Jurkat, Clone E6-1 (cell line): ENCODE results near the gene MCTP1.

Source experiments
- DNase-seq: peaks from one replicate; pipeline ENCODE4 v3.0.0-alpha.2; 2011; ENCODE audit warnings: low read depth, low spot score
- H3K4me3 ChIP-seq: 2 replicates; pipeline ENCODE4 v1.5.1; 2011; ENCODE audit warnings: mild to moderate bottlenecking, low read length, control low read depth, moderate library complexity

MCTP1 gene

DNA sequence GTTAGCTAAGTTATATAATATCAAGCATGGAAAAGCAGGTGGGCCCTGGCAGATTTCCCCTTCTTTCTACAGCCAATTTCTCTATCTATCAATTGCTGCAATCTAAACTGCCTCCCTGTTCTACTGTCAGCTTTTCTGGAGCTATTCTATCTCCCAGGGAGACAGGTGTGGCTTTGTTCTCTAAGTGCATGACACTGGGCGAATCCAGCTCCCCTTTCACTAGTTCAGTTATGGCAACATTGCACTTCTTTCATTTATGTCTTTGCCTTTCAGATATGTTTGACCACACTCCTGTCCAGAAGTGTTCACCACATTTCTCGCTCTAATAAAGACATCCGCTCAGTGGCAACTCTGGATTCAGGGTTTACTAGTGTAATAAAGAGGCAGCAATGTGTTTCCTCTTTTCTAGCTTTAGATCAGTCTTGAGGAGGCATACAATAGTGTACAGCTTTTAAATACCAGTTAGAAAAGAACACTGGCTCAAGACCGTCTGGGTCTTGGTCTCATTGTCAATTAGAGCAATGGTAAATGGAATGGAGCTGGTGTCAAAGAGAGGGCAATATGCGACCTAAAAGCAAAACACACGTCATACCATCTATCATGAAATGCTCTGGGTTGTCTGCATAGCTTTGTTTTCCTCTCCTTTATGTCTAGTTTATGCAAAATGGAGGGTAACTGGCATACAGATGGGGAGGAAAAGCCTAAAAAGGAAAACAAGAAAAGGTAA is 469.4 kb downstream of the MCTP1 start:
- DNase-seq, result no peak

DNA sequence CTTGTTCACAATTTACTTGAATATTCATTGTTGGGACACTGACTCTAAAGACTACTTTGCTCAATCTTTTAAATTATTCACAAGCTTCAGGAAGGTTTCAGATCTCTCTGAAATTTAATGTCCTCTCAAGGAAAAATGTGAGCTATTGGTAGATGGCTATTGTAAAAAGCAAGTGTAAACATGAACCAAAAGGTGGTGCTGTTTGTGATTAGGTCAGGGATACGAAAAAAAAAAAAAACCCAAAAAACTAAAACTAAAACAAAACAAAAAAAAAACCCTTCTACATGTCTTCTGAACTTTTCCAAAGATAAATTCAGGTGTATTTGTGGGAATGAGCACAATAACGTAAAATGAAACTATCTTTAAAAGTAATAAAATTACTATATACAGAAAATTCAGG is 472.7 kb downstream of the MCTP1 start:
- DNase-seq, result no peak
- no peak overlapping the region for H3K4me3 ChIP-seq

More for the DNA sequence above, 469.4 kb downstream of the MCTP1 start:
- no peak overlapping the region for H3K4me3 ChIP-seq

DNA sequence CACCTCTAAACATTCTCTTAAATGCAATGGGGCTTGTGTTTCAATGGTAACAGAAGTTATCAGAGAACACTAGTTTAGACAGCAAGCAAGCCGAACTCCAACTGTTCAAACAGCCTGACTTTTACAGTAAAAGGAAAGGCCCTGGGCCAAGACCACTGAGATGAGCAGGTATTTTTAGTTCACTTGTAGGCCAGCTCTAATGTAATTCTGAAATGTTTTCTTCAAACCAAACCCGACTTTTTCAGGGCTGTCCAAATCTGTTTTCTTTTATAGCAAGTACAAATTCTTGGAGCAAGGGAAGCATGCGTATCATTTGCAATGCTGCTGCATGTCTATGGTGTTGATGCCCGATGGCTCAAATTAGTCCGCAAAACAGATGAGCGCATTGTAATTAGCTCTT is 473.6 kb downstream of the MCTP1 start:
- no peak for DNase-seq
- H3K4me3 ChIP-seq, result no peak overlapping the region

DNA sequence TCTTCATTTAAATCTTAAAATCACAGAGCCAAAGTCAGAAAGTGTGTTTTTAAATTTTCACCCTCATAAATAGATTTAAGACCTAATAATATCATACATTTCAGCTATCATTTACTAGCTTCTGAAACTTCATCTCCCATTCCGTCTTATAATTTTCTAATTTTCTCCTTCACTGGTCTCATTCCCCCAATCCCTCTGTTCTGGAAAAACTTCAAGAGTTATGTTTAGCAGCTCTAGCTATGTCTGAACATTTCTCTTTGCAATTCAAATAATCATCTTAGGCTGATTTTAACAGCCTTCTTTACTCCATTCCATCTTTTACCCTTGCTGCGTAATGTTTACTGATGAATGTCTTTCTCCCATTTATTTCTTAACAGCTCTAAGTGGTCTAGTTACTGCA is 474.0 kb downstream of the MCTP1 start:
- H3K4me3 ChIP-seq, result no peak overlapping the region

DNA sequence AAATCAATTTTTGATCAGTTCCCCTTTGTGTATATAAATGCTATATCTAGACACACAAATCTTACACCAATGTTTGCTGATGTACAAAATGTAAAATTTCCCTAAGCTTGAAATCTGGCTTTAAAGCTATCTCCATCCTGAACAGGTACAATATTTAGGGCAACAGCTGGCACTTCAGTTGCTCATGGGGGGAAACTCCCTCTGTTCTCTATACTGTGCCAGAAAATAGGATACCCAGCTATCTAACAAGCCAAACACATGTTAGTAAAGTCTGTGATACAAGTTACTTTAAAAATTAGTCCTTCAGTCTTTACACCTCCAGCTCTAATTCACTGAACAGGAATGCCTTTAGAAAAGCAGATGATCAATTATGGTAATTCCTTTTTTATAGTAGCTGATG is 474.6 kb downstream of the MCTP1 start:
- DNase-seq, result no peak
- no peak overlapping the region for H3K4me3 ChIP-seq

More for the DNA sequence above, 474.0 kb downstream of the MCTP1 start:
- no peak for DNase-seq

DNA sequence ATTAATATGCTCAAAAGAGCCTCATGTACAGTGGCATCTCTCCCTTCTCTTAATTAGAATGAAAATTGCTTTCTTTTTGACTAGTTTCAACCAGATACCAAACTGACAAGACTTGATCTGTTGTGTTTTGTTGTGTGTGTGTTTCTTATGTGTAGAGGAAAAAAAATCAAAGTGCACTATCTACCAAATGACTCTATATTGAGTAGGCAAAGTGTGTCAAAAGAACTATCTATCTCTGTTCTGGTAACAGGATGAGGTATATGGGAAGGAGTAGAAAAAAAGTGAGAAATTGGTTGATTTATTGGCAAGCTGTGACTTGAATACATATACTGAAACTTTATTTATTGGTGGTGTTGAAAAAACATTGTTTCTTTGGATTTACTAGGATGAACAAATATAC is 476.4 kb downstream of the MCTP1 start:
- no peak overlapping the region for H3K4me3 ChIP-seq

DNA sequence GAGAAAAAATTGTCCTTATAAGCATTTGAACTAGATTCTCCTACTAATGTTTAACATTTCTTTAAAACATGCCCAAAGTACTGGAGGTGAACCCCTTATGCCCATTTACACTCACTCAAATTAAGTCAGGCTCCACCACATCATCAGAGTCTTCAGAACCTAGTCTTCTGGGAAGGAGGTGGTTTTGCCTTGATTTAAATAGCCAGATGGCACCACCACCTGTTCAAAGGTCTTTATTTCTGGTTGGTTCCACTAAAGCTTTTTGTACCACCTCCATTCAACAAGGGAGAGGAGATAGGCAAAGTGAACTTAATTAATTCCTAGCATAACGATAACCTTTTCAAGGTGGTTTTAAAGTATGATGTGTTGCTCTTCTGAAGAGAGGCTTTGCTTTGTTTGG is 476.9 kb downstream of the MCTP1 start:
- DNase-seq, result no peak
- no peak overlapping the region for H3K4me3 ChIP-seq

More for the DNA sequence above, 476.4 kb downstream of the MCTP1 start:
- no peak for DNase-seq

DNA sequence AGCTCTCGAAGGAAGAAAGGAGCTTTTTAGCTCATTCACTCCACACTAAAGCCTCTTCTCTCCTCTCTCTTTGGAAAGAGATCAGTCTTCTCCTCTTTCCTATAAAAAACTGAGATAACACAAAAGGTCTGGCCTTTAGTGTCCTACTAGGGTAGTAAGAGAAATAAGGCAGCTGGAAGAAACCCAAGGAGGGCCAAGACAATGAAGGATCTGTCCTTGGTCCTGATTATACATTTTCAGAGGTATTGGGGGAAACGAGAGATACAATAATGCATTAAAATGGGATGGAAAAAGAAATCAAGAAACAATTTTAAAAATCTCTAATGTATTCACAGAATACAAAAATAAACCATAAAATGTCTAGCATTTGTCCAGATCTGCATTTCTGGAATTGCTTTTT is 482.4 kb downstream of the MCTP1 start:
- H3K4me3 ChIP-seq, result no peak overlapping the region
- DNase-seq, result no peak

DNA sequence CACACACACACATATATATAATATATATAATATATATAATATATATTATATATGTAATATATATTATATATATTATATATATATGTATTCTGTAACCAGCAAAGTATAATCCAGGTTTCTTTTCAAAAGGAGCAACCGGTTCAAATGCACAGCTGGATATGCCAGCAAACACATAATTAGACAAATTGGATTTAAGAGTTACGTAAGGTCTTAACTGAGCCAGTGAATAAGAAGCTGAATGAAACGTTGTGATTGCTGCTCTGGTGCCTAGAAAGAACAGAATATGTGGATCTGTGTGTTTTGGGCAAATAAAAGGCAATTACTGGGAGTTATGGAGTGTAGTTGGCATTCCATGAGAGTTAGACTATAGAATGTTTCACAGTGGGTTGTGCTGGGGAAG is 488.3 kb downstream of the MCTP1 start:
- no peak overlapping the region for H3K4me3 ChIP-seq
- DNase-seq, result no peak

DNA sequence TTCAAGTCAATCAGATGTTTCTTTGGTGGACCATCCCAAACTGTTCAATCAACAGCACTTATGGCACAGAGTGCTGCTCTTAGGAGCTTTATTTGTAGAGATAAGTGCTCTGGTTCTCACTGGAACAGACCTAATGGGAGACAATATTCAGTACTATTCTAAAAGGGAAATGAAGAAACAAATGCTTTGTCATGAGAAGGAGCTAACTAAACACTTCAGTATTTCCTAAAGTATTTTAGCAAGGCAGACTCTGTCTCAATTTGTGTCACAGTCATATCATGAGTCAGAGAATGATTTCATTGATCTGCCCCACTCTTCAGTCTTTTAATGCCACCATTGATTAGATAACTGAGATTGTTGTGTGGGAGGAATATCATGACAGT is 491.1 kb downstream of the MCTP1 start:
- DNase-seq, result no peak
- H3K4me3 ChIP-seq, result peak overlapping the region; percentile 10; the same call in 1 of the 2 replicates

DNA sequence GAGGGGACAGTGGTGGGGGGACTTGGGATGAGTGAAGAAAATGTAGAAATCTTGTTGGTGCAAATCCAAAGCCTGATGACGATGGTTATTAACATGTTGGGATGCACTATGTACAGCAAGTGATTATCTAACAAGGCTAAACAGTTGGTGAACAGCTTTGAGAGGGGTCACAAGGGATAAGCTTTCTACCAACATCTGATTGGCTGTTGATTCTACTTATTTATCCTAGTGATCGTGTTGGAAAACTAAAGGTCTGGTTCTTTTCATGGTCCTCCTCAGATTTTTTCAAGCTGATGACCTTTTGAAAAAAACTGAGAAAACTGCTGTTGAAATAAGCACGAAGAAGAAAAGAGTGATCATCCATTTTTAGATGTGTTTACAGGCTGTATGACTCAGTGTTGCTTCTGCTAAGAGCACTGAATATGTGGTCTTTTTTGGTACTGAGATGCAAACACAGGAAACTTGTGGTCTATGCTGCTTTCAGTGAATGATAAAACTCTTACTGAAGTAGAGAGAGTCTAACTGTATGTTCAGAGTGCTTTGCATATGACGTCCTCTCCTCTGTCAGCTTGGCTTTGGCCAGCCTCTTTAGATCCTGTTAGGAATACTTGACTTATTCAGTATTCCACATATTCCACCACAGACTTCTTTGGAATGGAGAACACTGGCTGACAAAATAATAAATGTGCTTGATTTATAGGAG is 491.6 kb downstream of the MCTP1 start:
- DNase-seq, result peak; percentile 94
- H3K4me3 ChIP-seq, result peak overlapping the region; percentile 24

DNA sequence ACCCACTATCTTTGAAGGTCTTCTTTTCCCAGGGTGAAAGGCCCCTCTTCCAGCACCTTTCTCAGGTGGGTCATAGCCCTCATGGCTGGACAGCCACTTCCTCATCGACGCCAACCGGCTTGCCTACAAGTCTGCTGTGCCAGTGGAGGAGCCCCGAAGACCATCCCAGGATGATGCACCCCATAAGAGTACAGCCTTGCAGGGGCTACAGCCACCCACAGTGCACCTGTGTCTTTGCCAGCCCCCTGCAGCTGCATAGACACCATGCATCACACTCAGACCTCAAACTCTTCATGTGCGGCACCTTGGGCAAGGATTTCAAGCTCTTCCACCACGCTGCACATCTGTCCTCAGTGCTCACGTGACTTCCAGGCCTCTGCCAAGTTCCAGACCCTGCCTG is 493.1 kb downstream of the MCTP1 start:
- H3K4me3 ChIP-seq, result no peak overlapping the region
- DNase-seq, result peak; percentile 19

DNA sequence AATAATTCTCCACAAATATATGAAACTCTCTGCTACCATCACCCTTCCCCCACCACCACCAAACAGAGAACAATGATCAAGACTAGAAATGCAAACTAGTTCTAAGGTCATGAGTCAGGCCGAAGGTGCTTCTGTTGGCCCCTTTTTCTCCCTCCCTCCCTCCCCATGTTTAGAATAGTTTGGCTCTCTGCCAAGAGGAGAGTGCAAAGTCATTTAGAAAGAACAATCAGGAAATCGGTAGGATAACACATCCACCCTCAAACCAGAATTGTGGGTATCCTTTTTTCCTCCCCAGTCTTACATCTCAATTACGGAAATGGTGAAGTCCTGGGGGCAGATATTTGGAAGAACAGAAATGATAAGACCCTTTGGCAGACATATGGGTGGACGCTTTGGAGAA is 496.4 kb downstream of the MCTP1 start:
- no peak for DNase-seq
- H3K4me3 ChIP-seq, result no peak overlapping the region

DNA sequence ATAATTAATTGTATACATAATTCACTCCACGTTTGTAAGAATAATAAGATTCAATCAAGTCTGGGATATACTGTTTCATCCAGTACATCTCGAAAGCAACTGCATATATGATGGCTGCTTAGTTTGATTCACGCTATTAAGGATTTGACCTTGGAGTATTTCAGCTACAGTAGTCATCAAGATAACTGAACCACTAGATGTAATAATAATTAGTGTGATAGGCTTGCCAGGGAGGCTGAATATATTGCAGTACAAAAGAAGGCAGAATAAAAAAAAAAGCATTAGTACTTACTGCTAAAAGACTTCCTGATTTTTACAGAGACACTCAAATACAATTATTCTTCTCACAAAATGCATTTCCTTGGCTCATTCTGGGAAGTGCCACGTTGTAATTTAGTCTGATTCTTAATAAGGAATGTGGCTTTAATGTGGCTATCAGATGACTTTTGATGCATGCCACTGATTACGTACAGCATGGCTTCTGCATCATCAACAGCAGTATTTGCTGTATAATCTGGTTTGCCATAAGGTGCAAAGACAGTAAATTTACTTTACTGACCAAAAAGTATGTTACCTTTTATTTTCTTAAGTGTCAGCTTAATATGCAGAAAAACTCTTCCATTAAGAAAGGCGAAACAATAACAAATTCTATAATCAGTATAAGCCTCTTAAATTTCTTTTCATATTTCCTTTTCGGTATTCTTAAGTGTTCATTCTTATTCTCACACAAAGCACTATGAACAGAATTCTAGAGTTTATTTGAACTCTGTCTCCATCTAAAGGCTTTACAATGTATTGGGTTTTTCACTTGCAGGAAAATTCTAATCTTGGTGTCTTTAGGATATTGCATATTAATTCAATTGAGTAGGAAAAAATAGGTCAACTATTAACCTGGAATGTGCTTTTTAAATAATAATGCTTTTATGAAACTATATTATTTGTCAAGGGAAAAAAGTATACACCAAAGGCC is 500.1 kb downstream of the MCTP1 start:
- no peak overlapping the region for H3K4me3 ChIP-seq
- DNase-seq, result no peak

DNA sequence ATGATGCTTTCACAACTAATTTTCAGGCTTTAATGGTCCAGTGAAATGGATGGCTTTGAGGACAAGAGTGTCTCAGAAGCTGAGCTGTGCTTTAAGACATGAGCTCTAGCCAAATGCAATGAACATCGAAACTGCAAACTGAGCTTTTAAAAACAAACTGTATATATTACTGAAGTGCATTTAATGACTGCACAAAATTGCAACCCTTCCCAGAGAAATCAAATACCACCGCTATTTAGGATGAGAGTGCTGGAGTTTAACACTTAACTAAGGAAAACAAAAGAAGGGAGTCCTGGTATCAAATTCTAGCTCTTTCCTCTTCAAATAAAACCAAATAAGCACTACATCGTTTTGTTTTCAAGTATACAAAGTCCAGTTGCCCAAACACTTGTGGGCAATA is 502.5 kb downstream of the MCTP1 start:
- H3K4me3 ChIP-seq, result no peak overlapping the region
- DNase-seq, result no peak

DNA sequence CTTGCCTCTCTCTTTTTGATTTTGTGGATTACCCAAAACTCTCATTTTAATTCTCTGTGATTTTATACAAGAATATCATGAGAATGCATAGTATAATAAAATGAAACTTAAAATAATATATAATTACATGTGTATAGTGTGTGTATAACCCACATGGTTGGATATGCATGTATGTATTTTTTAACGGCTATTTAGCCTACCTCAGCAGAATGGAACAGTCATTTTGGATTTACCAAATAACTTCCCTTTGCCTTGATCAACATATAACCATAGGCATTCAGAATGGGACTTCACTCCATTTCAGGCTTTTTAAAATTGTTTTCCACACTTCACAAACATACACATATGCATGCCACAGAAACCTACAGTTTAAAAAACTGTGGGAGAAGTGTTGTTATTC is 505.2 kb downstream of the MCTP1 start:
- no peak for DNase-seq

DNA sequence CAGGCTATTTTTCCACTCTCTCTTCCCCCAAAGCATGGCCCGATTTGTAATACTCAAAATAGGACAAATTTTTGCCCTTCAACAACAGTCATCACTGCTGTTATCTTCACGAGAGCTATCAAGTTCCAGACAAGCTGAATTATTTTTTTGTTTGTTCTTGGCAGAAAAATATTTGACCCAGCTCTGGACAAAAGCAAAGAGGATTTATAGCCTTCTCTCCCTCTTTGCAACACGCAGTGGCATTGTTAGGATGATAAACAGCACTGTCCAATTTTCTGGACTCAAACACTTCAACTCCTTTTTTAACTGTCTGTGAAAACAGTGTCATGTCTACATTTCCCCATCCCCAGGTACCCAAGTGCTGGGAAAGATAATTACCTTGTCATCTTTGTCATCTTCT is 506.2 kb downstream of the MCTP1 start:
- H3K4me3 ChIP-seq, result no peak overlapping the region
- no peak for DNase-seq

More for the DNA sequence above, 505.2 kb downstream of the MCTP1 start:
- no peak overlapping the region for H3K4me3 ChIP-seq

DNA sequence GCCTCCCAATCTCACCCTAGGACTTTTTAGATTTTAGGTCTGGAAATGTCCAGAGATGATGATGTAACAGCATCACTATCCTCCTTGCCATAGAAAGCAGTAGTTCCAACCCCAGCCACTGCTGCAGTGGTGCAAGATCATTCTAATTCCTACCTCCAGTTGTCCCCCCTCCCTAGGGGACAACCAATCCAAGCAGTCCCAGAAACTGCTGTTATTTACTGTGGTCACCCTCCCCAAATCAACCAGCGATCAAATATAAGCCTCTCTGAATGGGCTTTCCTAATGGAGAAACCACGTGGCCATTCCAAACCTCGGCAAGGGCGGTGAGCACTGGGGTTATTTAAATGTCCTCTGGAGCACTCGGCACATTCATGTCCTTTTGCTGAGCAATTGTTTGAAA is 506.6 kb downstream of the MCTP1 start:
- no peak for DNase-seq
- no peak overlapping the region for H3K4me3 ChIP-seq

DNA sequence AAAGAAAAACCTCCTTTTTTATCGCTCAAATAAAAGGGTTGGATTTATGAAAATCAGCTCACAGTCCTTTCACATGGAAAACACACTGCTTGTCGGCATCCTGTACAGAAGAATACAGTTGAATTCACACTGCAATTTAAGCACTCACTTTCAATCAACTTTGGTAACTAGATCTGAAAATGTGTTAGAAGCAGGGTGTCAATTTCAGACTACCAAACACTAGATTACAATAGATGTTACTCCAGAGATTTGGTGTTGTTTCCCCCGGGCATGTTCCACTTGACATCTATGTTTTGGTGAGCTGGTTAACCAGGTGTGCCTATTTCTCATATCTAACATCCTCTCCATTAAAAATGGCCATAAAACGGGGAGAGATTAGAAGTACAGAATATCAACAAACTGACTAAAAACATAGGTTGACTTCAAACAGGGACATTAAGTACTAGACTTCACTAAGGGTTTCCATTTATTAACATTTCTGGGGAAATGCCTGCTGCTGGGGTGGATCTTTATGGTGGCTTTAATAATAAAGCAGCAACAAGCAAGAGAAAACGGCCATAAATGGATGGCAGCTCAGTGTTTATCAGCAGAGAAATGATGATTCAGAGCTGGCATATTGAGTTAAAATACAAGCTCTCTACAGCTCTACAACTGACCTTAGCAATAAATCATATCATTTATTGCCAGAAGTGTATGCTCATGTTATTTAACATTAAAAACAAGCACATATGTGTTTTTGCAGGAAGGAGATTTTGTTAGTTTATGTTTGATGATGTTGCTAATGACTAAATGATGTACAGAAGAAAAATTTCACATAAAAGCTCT is 507.6 kb downstream of the MCTP1 start:
- no peak overlapping the region for H3K4me3 ChIP-seq
- no peak for DNase-seq
